ENCODE measurements around the gene LGI4.
"Not testable (repeated sequence)": the region's sequence is repeated elsewhere in the genome, so short reads cannot be mapped to it uniquely, and the experiment has no call there.

Gene LGI4

GRCh38 chr19:35105047-35105410 lies 29.8 kb downstream of the LGI4 start:
- DNase-seq, result no peak

GRCh38 chr19:35104361-35104760 lies 30.5 kb downstream of the LGI4 start:
- no peak for DNase-seq

GRCh38 chr19:35103614-35104013 lies 31.2 kb downstream of the LGI4 start:
- not testable (repeated sequence) for DNase-seq

GRCh38 chr19:35101949-35102348 lies 32.9 kb downstream of the LGI4 start:
- not testable (repeated sequence) for DNase-seq

- no peak for DNase-seq
Measured at GRCh38 chr19:35100588-35101533, 34.0 kb downstream of the LGI4 start.

- no peak for DNase-seq
Measured at GRCh38 chr19:35099897-35100275, 35.0 kb downstream of the LGI4 start.

- no peak for DNase-seq
Measured at GRCh38 chr19:35099155-35099896, 35.5 kb downstream of the LGI4 start.

GRCh38 chr19:35098413-35099049 lies 36.3 kb downstream of the LGI4 start:
- no peak for DNase-seq

GRCh38 chr19:35095667-35096368 lies 39.0 kb downstream of the LGI4 start:
- no peak for DNase-seq

- DNase-seq, result no peak
Measured at GRCh38 chr19:35094656-35095055, 40.2 kb downstream of the LGI4 start.

GRCh38 chr19:35093941-35094647 lies 40.8 kb downstream of the LGI4 start:
- no peak for DNase-seq

- DNase-seq, result no peak
Measured at GRCh38 chr19:35093430-35093829, 41.4 kb downstream of the LGI4 start.

GRCh38 chr19:35090506-35091214 lies 44.2 kb downstream of the LGI4 start:
- DNase-seq, result no peak

GRCh38 chr19:35090160-35090505 lies 44.7 kb downstream of the LGI4 start:
- no peak for DNase-seq

GRCh38 chr19:35089554-35089953 lies 45.3 kb downstream of the LGI4 start:
- no peak for DNase-seq

GRCh38 chr19:35088131-35088913 lies 46.5 kb downstream of the LGI4 start:
- no peak for DNase-seq

GRCh38 chr19:35087393-35087792 lies 47.5 kb downstream of the LGI4 start:
- no peak for DNase-seq

- no peak for DNase-seq
Measured at GRCh38 chr19:35086455-35086854, 48.4 kb downstream of the LGI4 start.

GRCh38 chr19:35085947-35086346 lies 48.9 kb downstream of the LGI4 start:
- no peak for DNase-seq

GRCh38 chr19:35084509-35084762 lies 50.4 kb downstream of the LGI4 start:
- no peak for DNase-seq
